Breast epithelium (tissue), 3 donors: ENCODE data around the gene C8A.

Experiments used
- POLR2A ChIP-seq: fragments of 450-650 bp; IDR thresholded peaks from one replicate; pipeline ENCODE4 v1.6.1; 2016; ENCODE audit warnings: antibody characterized with exemption, mild to moderate bottlenecking, moderate library complexity
- TF ChIP-seq, protein P1 (sequence below), 3 donors: fragments of 450-650 bp; IDR thresholded peaks; one replicate each; pipeline ENCODE4 v1.5.1; 2016 to 2017; ENCODE audit warnings: antibody characterized with exemption in 3 of 3, mild to moderate bottlenecking in 3 of 3, moderate library complexity in 3 of 3

DNA sequence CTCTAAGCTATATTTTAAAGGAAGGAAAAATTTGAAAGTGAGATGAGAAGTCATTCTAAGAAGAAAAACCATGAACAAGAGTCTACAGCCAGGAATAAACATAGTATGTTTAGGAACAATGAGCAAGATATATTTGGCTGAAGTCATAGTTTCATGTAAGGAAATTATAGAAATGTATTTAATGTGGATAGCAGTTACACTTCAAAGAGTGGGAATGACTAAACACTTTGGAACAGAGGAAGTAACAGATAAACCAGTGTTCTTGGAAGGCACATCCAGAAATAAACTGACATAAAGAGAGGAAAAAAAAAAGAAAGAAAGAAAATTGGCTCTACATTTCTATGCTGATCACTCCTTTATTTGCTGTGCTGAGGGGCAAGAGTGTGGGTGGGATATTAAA is 18.0 kb downstream of the C8A start:
- no peak for TF ChIP-seq POLR2A
- TF ChIP-seq, protein P1, sequence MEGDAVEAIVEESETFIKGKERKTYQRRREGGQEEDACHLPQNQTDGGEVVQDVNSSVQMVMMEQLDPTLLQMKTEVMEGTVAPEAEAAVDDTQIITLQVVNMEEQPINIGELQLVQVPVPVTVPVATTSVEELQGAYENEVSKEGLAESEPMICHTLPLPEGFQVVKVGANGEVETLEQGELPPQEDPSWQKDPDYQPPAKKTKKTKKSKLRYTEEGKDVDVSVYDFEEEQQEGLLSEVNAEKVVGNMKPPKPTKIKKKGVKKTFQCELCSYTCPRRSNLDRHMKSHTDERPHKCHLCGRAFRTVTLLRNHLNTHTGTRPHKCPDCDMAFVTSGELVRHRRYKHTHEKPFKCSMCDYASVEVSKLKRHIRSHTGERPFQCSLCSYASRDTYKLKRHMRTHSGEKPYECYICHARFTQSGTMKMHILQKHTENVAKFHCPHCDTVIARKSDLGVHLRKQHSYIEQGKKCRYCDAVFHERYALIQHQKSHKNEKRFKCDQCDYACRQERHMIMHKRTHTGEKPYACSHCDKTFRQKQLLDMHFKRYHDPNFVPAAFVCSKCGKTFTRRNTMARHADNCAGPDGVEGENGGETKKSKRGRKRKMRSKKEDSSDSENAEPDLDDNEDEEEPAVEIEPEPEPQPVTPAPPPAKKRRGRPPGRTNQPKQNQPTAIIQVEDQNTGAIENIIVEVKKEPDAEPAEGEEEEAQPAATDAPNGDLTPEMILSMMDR (IDR thresholded peaks at IDR 0.05), result no peak
